Kidney (tissue), 14 donors: ENCODE results near the gene CD44. TPM values are rescaled to one million over a fixed set of nuclear protein-coding genes. Genes with fewer than 3 reads are reported as not detected.

Experiments
- DNase-seq, 5 donors: peaks; one replicate each; pipeline ENCODE4 v3.0.0-alpha.2; 2013 to 2020
- FAIRE-seq: peaks from 2 replicates; lab custom pipeline; 2012; peaks lifted over from hg19 to GRCh38; lab: Jason Lieb, UNC
- H3K27ac ChIP-seq, 2 donors: one replicate each; pipeline ENCODE4 v1.7.0; 2013; ENCODE audit warnings: low read depth in 2 of 2, low read length in 2 of 2, inconsistent platforms in 1 of 2
- H3K27me3 ChIP-seq: one replicate; pipeline ENCODE4 v1.7.1; 2013; ENCODE audit warnings: low read length, inconsistent platforms; ENCODE audit not compliant: control insufficient read depth, insufficient read depth
- H3K36me3 ChIP-seq, 3 donors: one replicate each; pipeline versions ENCODE4 v1.7.0 to v1.7.1; 2013; ENCODE audit warnings: low read length in 3 of 3, control low read depth in 1 of 3, inconsistent platforms in 1 of 3; ENCODE audit not compliant: insufficient read depth in 3 of 3, control insufficient read depth in 2 of 3
- H3K4me1 ChIP-seq, 3 donors: one replicate each; pipeline versions ENCODE4 v1.7.0 to v1.7.1; 2013; ENCODE audit warnings: low read length in 3 of 3, inconsistent platforms in 1 of 3, low read depth in 1 of 3; ENCODE audit not compliant: control insufficient read depth in 2 of 3, insufficient read depth in 2 of 3
- H3K4me3 ChIP-seq, 3 donors: one replicate each; pipeline versions ENCODE4 v1.7.0 to v1.8.1; 2013; ENCODE audit warnings: low read length in 3 of 3, control low read depth in 1 of 3, inconsistent platforms in 1 of 3
- H3K9ac ChIP-seq, 3 donors: one replicate each; pipeline versions ENCODE4 v1.7.0 to v1.7.1; 2013; ENCODE audit warnings: low read length in 3 of 3, control low read depth in 1 of 3, inconsistent platforms in 1 of 3
- H3K9me3 ChIP-seq, 3 donors: one replicate each; pipeline versions ENCODE4 v1.7.0 to v1.7.1; 2013; ENCODE audit warnings: low read length in 3 of 3, control low read depth in 1 of 3, inconsistent platforms in 1 of 3; ENCODE audit not compliant: control insufficient read depth in 2 of 3, insufficient read depth in 1 of 3
- intact Hi-C: fragments of 100-400 bp; cut with DNase I; formaldehyde crosslinking; loops from one replicate; pipeline ENCODE4 v1.11.1; 2022
- polyA plus RNA-seq: library from polyadenylated mRNA; stranded (reverse); fragments of 350-450 nt; fragmentation: Illumina TruSeq; extraction: RNeasy Lipid Tissue Mini Kit (QIAGEN cat#74804); gene quantifications from one replicate; pipeline ENCODE4 v1.2.3, GENCODE V29; 2014; ENCODE audit warnings: low read depth, low replicate concordance; ENCODE audit not compliant: insufficient read depth
- total RNA-seq: library from RNA; stranded (reverse); fragmentation: NEBNext Ultra II Directional; extraction: Animal tissue kit (Norgen Biotek cat#: 25700); gene quantifications from one replicate; pipeline ENCODE4 v1.2.1, GENCODE V29; 2021
- TF ChIP-seq, protein P1 (sequence below): IDR thresholded peaks from 3 replicates; pipeline ENCODE4 v1.5.1; 2012; ENCODE audit warnings: mild to moderate bottlenecking, moderate library complexity, borderline replicate concordance; ENCODE audit not compliant: insufficient read depth; ENCODE audit errors: extremely low read depth
- donor health status: control.
- donor health status: control.
- donor health status: control.
- donor health status: control.
- donor health status: control.
- donor health status: DM: yes; HTN: yes; CAD: no.
- donor health status: Normal renal cell carcinoma (clear cell type).

The CD44 gene
- total and polyA plus RNA-seq, 2 donors from 2014 or later: 13.8 to 235 TPM

DNA sequence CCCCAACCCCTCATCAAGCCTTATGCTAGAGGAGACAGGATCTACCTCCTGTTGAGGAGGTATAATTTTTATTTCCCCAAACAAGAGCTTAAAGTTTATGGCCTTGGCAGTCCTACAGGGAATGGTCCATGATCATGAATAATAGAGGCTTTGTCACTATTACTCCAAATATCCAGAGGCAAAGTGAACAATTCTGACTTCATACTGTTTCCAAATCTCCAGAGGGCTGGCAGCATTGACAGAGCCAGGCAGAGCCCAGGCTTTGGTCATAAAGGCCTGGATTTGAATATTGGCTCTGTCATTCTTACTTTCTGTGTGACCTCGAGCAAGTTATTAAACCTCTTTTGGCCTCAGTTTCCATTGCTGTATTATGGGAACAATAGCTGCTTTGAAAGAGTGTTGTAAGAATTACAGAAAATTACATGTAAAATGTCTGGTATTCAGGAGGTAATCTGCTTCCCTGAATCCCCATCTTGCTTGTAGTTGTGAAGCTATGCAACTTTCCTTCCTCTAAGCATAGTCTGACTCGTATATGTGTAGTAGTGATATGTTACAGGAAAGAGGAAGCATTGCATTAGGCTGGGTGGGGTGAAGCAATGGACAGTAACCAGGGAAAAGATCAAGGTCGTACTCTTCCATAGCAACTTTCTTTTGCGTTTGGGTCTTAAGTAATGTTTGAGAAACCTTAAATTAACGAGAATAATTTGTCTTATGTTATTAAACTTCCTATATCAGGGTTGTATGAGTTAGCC lies 88.8 kb downstream of the CD44 start:
- Histone ChIP-seq H3K27me3 (no peaks in the 10 kb centered on the region), H3K9me3 (no peaks in the 10 kb centered on the region), H3K27ac (no peak overlapping the region), H3K36me3 (no peaks in the 10 kb centered on the region), H3K4me1 (no peaks in the 10 kb centered on the region), H3K9ac (no peak overlapping the region), H3K4me3 (no peak overlapping the region)
- intact Hi-C loops: no loop called here
- TF ChIP-seq, protein P1, sequence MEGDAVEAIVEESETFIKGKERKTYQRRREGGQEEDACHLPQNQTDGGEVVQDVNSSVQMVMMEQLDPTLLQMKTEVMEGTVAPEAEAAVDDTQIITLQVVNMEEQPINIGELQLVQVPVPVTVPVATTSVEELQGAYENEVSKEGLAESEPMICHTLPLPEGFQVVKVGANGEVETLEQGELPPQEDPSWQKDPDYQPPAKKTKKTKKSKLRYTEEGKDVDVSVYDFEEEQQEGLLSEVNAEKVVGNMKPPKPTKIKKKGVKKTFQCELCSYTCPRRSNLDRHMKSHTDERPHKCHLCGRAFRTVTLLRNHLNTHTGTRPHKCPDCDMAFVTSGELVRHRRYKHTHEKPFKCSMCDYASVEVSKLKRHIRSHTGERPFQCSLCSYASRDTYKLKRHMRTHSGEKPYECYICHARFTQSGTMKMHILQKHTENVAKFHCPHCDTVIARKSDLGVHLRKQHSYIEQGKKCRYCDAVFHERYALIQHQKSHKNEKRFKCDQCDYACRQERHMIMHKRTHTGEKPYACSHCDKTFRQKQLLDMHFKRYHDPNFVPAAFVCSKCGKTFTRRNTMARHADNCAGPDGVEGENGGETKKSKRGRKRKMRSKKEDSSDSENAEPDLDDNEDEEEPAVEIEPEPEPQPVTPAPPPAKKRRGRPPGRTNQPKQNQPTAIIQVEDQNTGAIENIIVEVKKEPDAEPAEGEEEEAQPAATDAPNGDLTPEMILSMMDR: no peak
- FAIRE-seq: no peak
- DNase-seq: no peak

DNA sequence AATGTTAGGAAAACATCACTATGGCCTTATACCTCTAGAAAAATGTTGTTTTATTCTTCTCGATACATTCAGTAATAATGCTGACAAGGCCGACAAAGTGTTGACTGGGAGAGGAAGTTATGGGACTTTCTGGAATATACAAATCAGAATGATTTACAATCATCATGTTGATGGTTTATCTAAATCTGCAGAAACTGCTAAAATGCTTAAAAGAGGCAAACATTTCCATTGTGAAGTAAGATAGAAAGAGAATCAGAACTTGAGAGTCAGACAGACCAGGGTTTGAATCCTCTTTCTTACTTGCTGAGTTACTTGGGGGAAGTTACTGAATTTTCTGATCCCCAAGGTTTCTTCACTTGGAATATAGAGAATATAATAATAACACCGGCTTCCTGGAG lies 89.4 kb downstream of the CD44 start:
- no peaks in the 10 kb centered on the region for H3K4me1 ChIP-seq
- FAIRE-seq (no peak), DNase-seq (no peak)
- intact Hi-C loops: no loop called here
- H3K4me3 ChIP-seq: no peak overlapping the region
- TF ChIP-seq, protein P1: no peak
- H3K27ac ChIP-seq: no peak overlapping the region
- no peaks in the 10 kb centered on the region for H3K9me3 ChIP-seq
- H3K27me3 ChIP-seq: no peaks in the 10 kb centered on the region
- no peak overlapping the region for H3K9ac ChIP-seq
- no peaks in the 10 kb centered on the region for H3K36me3 ChIP-seq

DNA sequence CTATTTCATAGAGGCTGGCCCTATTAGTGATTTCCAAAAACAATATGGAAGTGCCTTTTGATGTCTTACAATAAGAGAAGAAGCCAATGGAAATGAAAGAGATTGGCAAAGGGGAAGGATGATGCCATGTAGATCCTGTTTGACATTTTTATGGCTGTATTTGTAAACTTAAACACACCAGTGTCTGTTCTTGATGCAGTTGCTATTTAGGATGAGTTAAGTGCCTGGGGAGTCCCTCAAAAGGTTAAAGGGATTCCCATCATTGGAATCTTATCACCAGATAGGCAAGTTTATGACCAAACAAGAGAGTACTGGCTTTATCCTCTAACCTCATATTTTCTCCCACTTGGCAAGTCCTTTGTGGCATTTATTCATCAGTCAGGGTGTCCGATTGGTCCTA lies 91.4 kb downstream of the CD44 start:
- FAIRE-seq: no peak

More for the DNA sequence above, 91.4 kb downstream of the CD44 start:
- H3K4me3 ChIP-seq: no peak overlapping the region
- intact Hi-C loops: no loop called here
- TF ChIP-seq, protein P1: no peak
- H3K36me3 ChIP-seq: no peaks in the 10 kb centered on the region
- no peak for DNase-seq
- no peaks in the 10 kb centered on the region for H3K9me3 ChIP-seq
- no peaks in the 10 kb centered on the region for H3K27me3 ChIP-seq
- no peak overlapping the region for H3K9ac ChIP-seq
- no peak overlapping the region for H3K27ac ChIP-seq
- no peaks in the 10 kb centered on the region for H3K4me1 ChIP-seq
